ENCODE measurements around the gene EGFL7. TPM values are rescaled to one million over a fixed set of nuclear protein-coding genes. Genes with fewer than 3 reads are reported as not detected.
"Not testable (repeated sequence)": the region's sequence is repeated elsewhere in the genome, so short reads cannot be mapped to it uniquely, and the experiment has no call there.

Gene EGFL7
- total RNA-seq, 2 donors from 2014 or later = 91.4 to 118 TPM

GRCh38 chr9:136623016-136623841 lies 39.5 kb upstream of the EGFL7 start:
- intact Hi-C loops (cut with DNase I) = loop anchor here in 1 of 2 donors (5.0 kb wide), 1 partner anchor 1711 kb away; no protein-coding TSS in a partner anchor
- DNase-seq (ENCODE audit: low spot score) = no peak

GRCh38 chr9:136623842-136624183 lies 38.9 kb upstream of the EGFL7 start:
- no peak for DNase-seq (ENCODE audit: low spot score)
- intact Hi-C loops (cut with DNase I) = loop anchor here in 1 of 2 donors (5.0 kb wide), 1 partner anchor 1712 kb away; no protein-coding TSS in a partner anchor

GRCh38 chr9:136624184-136624951 lies 38.3 kb upstream of the EGFL7 start:
- intact Hi-C loops (cut with DNase I) = loop anchor here in 1 of 2 donors (5.0 kb wide), 1 partner anchor 1712 kb away; no protein-coding TSS in a partner anchor
- DNase-seq (ENCODE audit: low spot score) = no peak

- intact Hi-C loops (cut with DNase I) = no loop called here
- DNase-seq (ENCODE audit: low spot score) = peak; percentile 93
These were observed 37.3 kb upstream of the EGFL7 start for GRCh38 chr9:136625101-136626065.

- no peak for DNase-seq (ENCODE audit: low spot score)
- intact Hi-C loops (cut with DNase I) = no loop called here
These were observed 36.5 kb upstream of the EGFL7 start for GRCh38 chr9:136626066-136626725.

GRCh38 chr9:136626740-136627642 lies 35.7 kb upstream of the EGFL7 start:
- intact Hi-C loops (cut with DNase I) = no loop called here

GRCh38 chr9:136627703-136628102 lies 35.0 kb upstream of the EGFL7 start:
- intact Hi-C loops (cut with DNase I) = no loop called here
- no peak for DNase-seq (ENCODE audit: low spot score)

More at GRCh38 chr9:136626740-136627642, 35.7 kb upstream of the EGFL7 start:
- no peak for DNase-seq (ENCODE audit: low spot score)

- intact Hi-C loops (cut with DNase I) = no loop called here
- DNase-seq (ENCODE audit: low spot score) = no peak
These were observed 34.4 kb upstream of the EGFL7 start for GRCh38 chr9:136628268-136628667.

- intact Hi-C loops (cut with DNase I) = no loop called here
- no peak for DNase-seq (ENCODE audit: low spot score)
These were observed 33.5 kb upstream of the EGFL7 start for GRCh38 chr9:136629001-136629878.

- intact Hi-C loops (cut with DNase I) = no loop called here
- DNase-seq (ENCODE audit: low spot score) = no peak
These were observed 32.6 kb upstream of the EGFL7 start for GRCh38 chr9:136629879-136630661.

- no peak for DNase-seq (ENCODE audit: low spot score)
- intact Hi-C loops (cut with DNase I) = no loop called here
These were observed 32.1 kb upstream of the EGFL7 start for GRCh38 chr9:136630662-136630992.

- peak; percentile 94 for DNase-seq (ENCODE audit: low spot score)
- intact Hi-C loops (cut with DNase I) = loop anchor here (1.0 kb wide), 2 partner anchors 142 to 147 kb away; no protein-coding TSS in a partner anchor
These were observed 31.4 kb upstream of the EGFL7 start for GRCh38 chr9:136631038-136632000.

GRCh38 chr9:136632072-136632471 lies 30.6 kb upstream of the EGFL7 start:
- intact Hi-C loops (cut with DNase I); DNase-seq (ENCODE audit: low spot score): not testable (repeated sequence)

GRCh38 chr9:136632491-136633106 lies 30.1 kb upstream of the EGFL7 start:
- intact Hi-C loops (cut with DNase I); DNase-seq (ENCODE audit: low spot score): not testable (repeated sequence)

Measured in posterior vena cava (tissue), 2 donors.